Measurements from ENCODE around the gene U2AF1L4. TPM values are rescaled to one million over a fixed set of nuclear protein-coding genes. Genes with fewer than 3 reads are reported as not detected.

Gene U2AF1L4
- total RNA-seq, 1 experiment from 2014 or later: 6.3 TPM

- no peak for DNase-seq (ENCODE audit: low spot score)
- in situ Hi-C loops (cut with HindIII; ENCODE audit: low sequenced_read_pairs): loop anchor here (10.0 kb wide), 1 partner anchor 141 kb away; no protein-coding TSS in a partner anchor
Observed at GRCh38 chr19:35693422-35693821, 51.8 kb downstream of the U2AF1L4 start.

Other genes with a start within 250 kb of the U2AF1L4 start
- 85.4 and 136 TPM in 2 replicates for gene DMKN, start 231.8 kb downstream of the U2AF1L4 start, total RNA-seq (2014; rRNA removed; shearing (Covaris generic))
- not detected in 2 replicates for gene SBSN, start 217.1 kb downstream of the U2AF1L4 start, total RNA-seq (2014; rRNA removed; shearing (Covaris generic))
- 3.2 TPM in 1 of 2 replicates, not detected in the other for gene GAPDHS, start 212.0 kb downstream of the U2AF1L4 start, total RNA-seq (2014; rRNA removed; shearing (Covaris generic))
- gene TMEM147, start 199.8 kb downstream of the U2AF1L4 start, total RNA-seq (2014; rRNA removed; shearing (Covaris generic)): 208 and 254 TPM in 2 replicates
- not detected in 2 replicates for gene ATP4A, start 181.8 kb downstream of the U2AF1L4 start, total RNA-seq (2014; rRNA removed; shearing (Covaris generic))
- gene PMIS2, start 159.2 kb downstream of the U2AF1L4 start, total RNA-seq (2014; rRNA removed; shearing (Covaris generic)): not detected in 2 replicates
- gene HAUS5, start 132.7 kb downstream of the U2AF1L4 start, total RNA-seq (2014; rRNA removed; shearing (Covaris generic)): 21.5 and 32.4 TPM in 2 replicates
- gene RBM42, start 116.4 kb downstream of the U2AF1L4 start, total RNA-seq (2014; rRNA removed; shearing (Covaris generic)): 108 and 119 TPM in 2 replicates
- not detected in 2 replicates for gene ETV2, start 103.7 kb downstream of the U2AF1L4 start, total RNA-seq (2014; rRNA removed; shearing (Covaris generic))
- gene COX6B1, start 97.1 kb downstream of the U2AF1L4 start, total RNA-seq (2014; rRNA removed; shearing (Covaris generic)): 284 and 429 TPM in 2 replicates
- 0.62 TPM in 1 of 2 replicates, not detected in the other for gene UPK1A, start 78.9 kb downstream of the U2AF1L4 start, total RNA-seq (2014; rRNA removed; shearing (Covaris generic))
- 0.17 TPM in 1 of 2 replicates, not detected in the other for gene ZBTB32, start 40.9 kb downstream of the U2AF1L4 start, total RNA-seq (2014; rRNA removed; shearing (Covaris generic))
- 2.5 and 4.6 TPM in 2 replicates for gene KMT2B, start 27.4 kb downstream of the U2AF1L4 start, total RNA-seq (2014; rRNA removed; shearing (Covaris generic))
- gene IGFLR1, start 3.0 kb downstream of the U2AF1L4 start, total RNA-seq (2014; rRNA removed; shearing (Covaris generic)): 4.0 and 9.3 TPM in 2 replicates
- 63.1 and 65.0 TPM in 2 replicates for gene PSENEN, start 233 bp upstream of the U2AF1L4 start, total RNA-seq (2014; rRNA removed; shearing (Covaris generic))
- gene LIN37, start 3.2 kb upstream of the U2AF1L4 start, total RNA-seq (2014; rRNA removed; shearing (Covaris generic)): 0.80 and 9.2 TPM in 2 replicates
- gene HSPB6, start 11.6 kb upstream of the U2AF1L4 start, total RNA-seq (2014; rRNA removed; shearing (Covaris generic)): not detected in 2 replicates
- gene PROSER3, start 12.8 kb upstream of the U2AF1L4 start, total RNA-seq (2014; rRNA removed; shearing (Covaris generic)): 7.9 and 11.9 TPM in 2 replicates
- gene ARHGAP33, start 30.1 kb upstream of the U2AF1L4 start, total RNA-seq (2014; rRNA removed; shearing (Covaris generic)): 1.7 and 4.6 TPM in 2 replicates
- gene PRODH2, start 67.4 kb upstream of the U2AF1L4 start, total RNA-seq (2014; rRNA removed; shearing (Covaris generic)): not detected in 2 replicates
- 0.18 TPM in 1 of 2 replicates, not detected in the other for gene NPHS1, start 107.1 kb upstream of the U2AF1L4 start, total RNA-seq (2014; rRNA removed; shearing (Covaris generic))
- gene KIRREL2, start 111.5 kb upstream of the U2AF1L4 start, total RNA-seq (2014; rRNA removed; shearing (Covaris generic)): 3.0 and 5.2 TPM in 2 replicates
- gene APLP1, start 123.2 kb upstream of the U2AF1L4 start, total RNA-seq (2014; rRNA removed; shearing (Covaris generic)): 121 and 133 TPM in 2 replicates
- gene NFKBID, start 155.1 kb upstream of the U2AF1L4 start, total RNA-seq (2014; rRNA removed; shearing (Covaris generic)): 4.1 and 8.4 TPM in 2 replicates
- not detected in 2 replicates for gene HCST, start 157.1 kb upstream of the U2AF1L4 start, total RNA-seq (2014; rRNA removed; shearing (Covaris generic))
- gene TYROBP, start 162.9 kb upstream of the U2AF1L4 start, total RNA-seq (2014; rRNA removed; shearing (Covaris generic)): 7.3 TPM in 1 of 2 replicates, not detected in the other
- gene LRFN3, start 191.0 kb upstream of the U2AF1L4 start, total RNA-seq (2014; rRNA removed; shearing (Covaris generic)): 6.2 and 15.8 TPM in 2 replicates
- gene SDHAF1, start 249.8 kb upstream of the U2AF1L4 start, total RNA-seq (2014; rRNA removed; shearing (Covaris generic)): 41.7 and 46.9 TPM in 2 replicates